Activated T-cell treated with anti-CD3 and anti-CD28 coated beads for 1 hour (primary cell): Measurements from ENCODE around the gene RPH3AL.
"Not testable (repeated sequence)": the region's sequence is repeated elsewhere in the genome, so short reads cannot be mapped to it uniquely, and the experiment has no call there.

Experiments
- DNase-seq: peaks from one replicate; pipeline ENCODE4 v3.0.0-alpha.2; 2020; ENCODE audit warnings: low read depth

The RPH3AL gene

DNA sequence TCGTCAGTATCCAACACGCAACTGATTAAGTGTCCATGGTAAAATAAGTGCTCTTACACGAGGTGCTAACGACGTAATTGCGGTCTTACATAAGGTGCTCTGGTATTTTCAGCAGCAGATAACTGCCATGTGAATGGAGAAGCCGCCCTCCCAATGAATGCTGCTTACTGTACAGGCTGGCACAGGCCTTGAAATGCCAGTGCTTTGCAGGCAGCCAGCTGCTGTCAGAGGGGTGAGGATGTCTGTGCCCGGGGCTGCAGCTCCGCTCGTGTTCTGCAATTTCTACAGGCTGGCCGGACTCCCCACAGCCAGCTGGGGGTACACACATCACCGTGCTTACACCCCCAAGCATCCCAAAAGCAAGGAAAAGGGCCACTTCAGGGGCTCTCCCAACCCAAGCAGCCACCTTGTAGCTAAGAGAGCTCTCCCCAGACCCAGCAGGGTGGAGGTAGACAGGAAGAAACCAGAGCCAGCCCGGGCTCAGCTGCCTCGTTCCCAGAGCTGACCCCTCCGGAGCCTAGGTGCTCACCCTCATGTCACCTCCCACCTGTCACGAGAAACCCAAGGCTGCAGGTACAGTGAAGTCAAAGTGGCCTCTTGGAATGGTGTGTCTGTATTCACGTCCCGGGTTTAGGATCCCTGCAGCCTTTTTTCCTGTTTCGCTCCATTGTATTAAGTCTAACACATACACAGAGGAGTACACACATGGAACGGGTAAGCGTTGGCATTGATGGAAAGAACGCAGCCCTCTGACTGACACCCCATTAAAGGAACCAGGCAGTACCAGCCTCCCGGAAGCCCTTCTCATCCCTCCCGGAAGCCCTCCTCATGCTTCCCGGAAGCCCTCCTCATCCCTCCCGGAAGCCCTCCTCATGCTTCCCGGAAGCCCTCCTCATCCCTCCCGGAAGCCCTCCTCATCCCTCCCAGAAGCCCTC lies 27.2 kb upstream of the RPH3AL start:
- no peak for DNase-seq

DNA sequence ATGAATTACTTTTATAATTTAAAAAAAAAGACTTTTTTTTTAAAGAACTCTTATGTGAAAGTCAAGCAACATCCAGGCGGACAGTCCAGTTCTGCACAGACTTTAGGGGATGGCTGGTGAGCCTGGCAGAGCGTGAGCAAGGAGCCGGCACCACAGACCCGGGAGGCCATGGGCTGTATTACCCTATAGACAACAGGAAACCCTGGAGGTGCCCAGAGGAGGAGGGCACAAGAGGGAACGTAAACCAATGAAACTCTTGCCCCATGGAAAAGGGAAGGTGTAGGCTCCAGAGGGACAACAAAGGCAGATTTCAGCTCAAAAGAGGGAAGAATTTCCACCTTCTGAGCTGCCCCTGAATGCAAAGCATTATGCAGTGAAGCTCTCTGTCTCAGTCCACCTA lies 25.5 kb upstream of the RPH3AL start:
- no peak for DNase-seq

DNA sequence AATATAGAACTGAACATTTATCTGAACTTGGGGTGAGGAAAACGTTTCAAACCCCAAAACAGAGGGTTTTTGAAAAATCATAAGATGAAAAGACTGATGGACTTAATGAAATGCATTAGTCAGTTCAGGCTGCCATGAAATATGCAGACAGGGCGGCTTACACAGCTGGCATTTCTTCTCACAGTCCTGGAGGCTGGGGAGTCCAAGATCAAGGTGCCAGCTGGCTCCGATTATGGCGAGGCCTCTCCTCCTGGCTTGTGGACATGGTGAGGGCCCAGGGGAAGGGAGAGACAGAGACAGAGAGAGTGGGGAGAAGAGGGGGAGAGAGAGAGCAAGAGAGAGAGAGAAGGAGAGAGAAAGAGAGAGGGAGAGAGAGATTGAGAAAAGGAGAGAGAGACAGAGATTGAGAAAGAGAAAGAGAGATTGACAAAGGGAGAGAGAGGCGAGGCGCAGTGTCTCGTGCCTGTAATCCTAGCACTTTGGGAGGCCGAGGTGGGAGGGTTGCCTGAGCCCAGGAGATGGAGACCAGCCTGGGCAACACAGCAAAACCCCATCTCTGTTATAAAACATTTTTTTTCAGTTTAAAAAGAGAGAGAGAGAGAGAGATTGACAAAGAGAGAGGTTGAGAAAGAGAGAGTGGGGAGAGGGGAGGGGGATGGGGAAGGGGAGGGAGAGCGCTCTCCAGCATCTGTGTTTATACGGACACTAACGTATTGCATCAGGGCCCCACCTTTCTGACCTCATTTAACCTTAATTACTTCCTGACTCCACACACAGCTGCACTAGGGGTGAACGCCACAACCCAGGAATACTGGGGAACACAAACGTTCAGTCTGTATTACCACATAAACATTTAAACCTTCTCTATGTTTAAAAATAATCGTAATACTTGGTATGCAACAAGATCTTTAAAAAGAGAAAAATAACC lies 24.6 kb upstream of the RPH3AL start:
- no peak for DNase-seq

DNA sequence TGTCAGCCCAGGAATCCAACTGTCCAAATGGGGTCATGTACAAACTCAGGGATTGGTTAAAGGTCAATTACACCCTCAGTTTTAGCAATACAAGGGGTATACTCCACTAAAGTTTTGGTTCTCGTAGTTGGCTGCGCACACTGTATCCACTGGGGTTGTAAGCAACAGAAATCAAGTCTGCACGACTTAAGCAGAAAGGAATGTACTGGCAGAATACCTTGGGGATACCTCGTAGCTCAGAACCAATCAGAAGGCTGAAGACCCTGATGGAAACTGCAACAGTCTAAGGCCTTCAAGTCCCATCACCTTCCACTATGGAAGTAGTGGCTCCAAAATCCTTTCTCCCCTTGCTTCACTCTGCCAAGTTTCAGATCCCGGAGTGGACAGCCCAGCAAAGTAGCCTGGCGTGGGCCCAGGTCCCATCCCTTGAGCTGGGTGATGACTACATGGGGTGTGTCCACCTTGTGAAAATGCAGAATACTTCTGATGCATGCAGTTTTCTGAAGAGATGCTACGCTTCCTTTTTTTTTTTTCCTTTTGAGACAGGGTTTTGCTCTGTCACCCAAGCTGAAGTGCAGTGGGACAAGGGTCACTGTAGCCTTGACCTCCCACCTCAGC lies 21.1 kb upstream of the RPH3AL start:
- DNase-seq, result no peak

DNA sequence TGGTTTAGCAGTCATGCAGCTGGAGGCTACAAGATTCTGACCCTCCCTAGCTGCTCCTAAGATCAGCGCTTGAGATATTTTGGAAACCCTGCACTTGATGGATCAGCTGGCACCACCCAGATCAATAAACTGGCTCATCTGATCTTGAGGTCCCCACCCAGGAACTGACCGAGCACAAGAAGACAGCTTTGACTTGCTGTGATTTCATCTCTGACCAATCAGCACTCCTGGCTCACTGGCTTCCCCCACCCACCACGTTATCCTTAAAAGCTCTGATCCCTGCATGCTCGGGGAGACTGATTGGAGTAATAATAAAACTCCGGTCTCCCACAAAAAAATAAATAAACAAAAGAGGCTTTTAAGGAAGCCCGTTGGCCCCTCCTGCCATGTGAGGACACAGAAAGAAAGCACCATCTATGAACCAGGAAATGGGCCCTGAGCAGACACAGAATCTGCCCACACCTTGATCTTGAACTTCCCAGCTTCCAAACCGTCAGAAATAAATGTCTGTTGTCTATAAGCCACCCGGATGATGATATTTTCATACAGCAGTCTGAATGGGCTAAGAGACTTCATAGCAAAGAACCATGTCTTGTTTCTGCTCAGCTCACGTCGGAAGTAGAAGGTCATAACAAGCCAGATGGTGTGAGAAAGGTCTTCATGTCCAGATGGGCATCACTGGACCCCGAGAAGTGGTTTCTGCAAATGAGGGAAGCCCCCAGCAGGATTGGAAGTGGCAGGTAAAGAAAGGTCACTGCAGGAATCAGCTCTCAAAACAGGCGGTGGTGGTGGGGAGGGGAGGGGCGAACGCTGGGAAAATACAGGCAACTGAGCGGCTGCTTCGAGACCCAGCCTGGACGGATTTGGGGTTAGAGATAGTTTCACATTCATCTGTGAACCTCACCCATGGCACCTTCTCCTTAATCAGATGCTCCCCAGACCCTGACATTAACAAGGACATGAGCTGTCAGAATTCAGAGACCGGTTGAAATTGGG lies 19.8 kb upstream of the RPH3AL start:
- DNase-seq, result no peak

DNA sequence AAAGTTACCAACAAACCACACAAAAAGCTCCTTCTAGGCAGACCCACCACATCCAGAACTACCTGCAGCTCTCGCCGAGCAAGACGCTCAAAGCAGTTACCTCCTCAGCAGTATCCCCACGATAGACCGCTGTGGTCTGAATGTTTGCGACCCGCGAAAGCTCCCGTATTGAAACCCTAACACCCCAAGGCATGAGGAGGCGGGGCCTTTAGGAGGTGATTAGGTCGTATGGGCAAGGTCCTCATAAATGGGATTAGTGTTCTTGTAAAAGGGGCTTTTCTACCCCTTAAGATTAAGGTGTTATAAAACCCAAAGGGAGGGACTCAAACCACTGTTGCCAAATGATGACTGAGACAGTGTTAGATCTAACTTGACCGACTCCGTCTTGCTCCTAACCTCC lies 19.0 kb upstream of the RPH3AL start:
- no peak for DNase-seq

DNA sequence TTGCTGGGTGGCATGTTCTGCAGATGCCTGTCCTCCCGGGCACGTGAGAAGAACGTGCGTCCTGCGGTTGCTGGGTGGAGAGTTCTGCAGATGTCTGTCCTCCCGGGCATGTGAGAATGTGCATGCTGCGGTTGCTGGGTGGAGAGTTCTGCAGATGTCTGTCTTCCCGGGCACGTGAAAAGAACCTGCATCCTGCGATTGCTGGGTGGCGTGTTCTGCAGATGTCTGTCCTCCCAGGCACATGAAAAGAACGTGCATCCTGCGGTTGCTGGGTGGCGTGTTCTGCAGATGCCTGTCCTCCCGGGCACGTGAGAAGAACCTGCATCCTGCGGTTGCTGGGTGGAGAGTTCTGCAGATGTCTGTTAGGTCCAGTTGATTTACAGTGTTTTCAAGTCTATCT lies 15.0 kb upstream of the RPH3AL start:
- DNase-seq, result not testable (repeated sequence)

DNA sequence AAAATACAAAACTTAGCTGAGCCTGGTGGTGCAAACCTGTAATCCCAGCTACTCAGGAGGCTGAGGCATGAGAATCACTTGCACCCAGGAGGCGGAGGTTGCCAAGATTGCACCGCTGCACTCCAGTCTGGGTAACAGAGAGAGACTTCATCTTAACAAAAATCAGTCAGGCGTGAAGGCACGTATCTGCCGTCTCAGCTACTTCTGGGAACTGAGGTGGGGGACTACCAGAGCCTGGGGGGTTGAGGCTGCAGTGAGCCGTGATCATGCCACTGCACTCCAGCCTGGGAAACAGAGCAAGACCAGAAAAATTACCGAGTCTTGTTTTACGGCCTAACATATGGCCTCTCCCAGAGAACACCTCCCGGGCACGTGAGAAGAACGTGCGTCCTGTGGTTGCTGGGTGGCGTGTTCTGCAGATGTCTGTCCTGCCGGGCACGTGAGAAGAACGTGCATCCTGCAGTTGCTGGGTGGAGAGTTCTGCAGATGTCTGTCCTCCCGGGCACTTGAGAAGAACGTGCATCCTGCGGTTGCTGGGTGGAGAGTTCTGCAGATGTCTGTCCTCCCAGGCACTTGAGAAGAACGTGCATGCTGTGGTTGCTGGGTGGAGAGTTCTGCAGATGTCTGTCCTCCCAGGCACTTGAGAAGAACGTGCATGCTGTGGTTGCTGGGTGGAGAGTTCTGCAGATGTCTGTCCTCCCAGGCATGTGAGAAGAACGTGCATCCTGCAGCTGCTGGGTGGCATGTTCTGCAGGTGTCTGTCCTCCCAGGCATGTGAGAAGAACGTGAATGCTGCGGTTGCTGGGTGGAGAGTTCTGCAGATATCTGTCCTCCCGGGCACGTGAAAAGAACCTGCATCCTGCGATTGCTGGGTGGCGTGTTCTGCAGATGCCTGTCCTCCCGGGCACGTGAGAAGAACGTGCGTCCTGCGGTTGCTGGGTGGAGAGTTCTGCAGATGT lies 14.3 kb upstream of the RPH3AL start:
- DNase-seq, result not testable (repeated sequence)

DNA sequence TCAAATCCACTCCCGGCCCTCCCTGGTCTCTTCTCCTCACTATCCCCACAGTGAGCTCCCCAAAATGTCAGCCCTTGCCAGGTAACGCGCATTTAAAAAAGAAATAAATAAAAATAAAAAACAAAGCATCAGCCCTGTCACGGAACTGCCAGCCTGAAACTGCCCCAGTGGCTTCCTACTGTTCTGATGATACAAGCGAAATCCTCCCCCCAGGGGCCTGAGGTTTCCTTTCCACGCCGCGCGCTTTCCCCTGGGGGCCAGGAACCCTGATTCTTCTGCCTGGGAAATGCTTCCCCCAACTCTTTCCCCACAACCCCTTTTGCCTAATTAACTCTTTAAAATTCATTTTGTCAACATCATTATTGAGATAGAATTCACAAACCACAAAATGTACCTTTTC lies 12.2 kb upstream of the RPH3AL start:
- no peak for DNase-seq

DNA sequence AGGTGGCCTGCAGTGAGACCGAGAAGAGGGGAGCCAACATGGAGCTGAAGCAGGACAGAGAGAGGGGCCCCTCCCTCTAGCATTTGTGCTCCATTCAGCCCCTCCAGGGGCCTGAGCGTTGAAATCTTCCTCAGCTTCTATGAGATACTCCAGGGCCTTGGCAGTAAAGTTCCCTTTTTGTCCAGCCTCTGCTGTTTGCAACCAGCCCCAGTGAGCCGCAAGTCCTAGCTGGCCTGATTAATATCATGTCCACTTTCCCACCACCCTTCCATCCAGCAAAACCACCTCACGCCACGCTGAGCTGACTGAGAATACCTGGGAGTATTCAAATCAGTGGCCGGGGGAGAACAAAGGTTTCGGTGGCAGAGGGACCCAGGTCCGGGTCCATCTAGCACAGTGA lies 11.7 kb upstream of the RPH3AL start:
- no peak for DNase-seq

DNA sequence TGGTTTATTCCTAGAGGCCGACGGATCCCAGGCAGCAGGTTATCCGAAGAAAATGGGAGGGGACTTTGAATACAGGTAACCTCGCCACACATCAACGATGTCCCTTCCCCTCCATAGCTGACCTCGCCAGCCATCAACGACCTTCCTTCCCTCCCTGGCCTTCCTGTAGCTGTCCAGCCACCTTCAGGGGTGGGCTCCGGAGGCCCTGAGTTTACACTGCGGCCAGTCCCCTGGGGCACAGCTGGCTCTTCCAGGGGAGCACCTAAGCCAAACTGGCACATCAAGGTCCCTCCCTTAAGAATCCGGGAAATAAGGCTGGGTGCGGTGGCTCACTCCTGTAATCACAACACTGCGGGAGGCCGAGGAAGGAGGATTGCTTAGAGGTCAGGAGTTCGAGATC lies 10.1 kb upstream of the RPH3AL start:
- DNase-seq, result no peak

DNA sequence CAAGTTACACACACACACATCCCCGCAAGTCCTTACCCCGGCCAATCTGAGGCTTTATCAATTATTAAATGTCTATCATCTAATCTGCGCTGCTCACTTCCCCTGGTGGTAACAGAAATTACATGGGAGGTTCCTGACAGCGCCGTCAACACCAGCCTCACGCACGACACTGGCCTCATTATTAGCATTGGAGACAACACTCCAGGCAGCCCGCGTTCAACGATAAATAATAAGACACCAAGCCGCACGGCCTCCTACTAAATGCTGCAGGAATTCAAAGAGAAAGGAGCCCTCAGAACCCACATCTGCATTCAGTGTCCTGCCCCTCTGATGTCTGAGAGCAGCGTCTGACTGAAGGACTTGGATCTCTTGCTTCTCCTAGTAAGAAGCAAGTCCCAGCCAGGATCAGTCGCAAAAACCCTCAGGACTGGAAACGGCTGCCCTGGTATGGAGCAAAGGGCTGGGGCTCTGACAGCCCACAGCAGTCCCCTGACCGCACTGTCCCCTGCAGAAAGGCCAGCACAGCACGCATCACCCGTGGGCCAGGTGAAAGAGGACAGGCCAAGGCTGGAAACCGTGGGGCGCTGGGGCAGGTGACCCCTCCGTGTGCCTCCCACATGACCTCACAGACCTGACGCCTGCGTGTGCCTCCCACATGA lies 7.6 kb upstream of the RPH3AL start:
- no peak for DNase-seq

DNA sequence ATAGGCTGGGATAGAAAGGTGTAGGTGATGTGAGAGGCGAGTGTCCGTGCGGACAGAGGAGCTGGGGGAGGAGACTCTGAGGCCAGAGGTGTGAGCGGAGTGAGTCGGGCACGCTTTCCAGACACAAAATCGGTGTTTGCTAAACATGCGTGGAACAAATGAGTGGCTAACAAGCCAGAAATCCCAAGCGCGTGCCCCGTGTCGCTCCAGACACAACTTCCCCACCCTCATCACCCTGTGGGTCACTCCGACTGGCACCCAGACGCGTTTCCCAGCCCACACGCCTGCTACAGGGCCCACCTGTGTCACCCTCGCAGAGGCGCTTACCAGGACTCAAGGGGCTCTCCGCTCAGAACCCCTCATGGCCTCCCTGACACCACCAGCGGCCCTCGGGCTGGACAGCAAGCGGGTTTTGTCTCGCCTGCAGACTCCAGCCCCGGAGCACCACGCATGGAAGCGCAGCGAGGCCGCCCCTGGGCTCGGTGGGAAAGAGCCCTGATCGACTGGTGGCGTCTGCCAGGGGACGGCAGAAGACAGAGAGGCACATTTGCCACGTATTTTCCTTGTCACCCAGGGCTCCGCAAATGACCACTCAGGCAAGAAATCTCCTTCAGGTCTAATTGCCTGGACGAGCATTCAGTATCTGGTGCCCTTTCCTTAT lies 6.0 kb upstream of the RPH3AL start:
- DNase-seq, result no peak

DNA sequence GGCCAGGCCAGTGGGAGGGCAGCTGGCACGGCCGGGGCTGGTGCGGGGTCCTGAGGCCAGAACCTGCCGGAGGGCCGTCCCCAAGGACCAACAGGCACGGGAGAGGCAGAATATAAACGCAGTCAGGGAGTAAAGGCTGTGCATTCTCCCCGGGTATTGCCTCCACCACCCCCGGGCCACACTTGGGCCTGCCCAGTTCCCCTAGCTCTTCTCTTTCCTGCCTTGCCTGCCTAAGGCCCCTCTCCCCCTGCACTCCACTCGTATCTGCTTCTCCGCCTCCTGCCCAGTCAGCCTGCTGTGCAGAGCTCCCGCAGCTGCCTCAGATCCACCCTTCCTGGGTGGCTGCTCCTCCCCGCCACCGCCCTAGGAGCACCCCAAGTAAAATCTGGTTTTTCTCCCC lies 5.0 kb upstream of the RPH3AL start:
- no peak for DNase-seq

DNA sequence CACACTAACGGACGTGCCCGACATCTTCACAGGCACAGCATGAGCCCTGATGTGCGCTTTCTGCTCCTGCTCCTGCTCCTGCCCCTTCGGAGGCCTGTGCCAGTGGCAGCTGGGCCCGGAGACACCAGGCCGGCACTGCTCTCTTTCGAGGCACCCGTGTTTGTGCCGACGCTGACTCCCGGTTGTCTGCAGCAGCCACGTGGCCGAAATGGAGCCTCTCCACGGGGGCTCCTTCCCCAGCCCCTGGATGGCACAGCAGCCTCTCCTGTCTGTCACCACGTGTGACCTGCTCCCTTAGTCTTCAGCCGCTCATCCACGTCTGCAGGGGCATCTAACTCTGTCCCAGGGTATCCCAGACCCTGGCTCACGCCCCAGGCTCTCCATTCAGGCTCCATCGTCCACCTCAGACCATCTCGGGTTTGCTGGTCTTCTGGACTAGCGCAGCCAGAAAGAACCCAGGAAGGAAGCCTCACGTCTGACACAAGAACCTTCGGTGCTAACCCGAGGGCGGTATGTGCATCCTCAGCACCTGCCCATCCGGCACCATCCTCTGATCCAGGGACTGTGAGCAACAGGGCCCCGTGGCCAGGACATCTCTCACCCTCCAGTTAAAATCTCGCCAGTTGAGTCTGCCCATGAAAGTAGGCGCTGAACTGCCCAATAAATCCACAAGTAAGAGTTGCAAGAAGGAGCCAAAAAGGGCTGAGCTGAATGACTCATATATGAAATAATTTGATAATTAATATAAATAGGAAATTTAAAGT lies 4.2 kb upstream of the RPH3AL start:
- DNase-seq, result no peak

DNA sequence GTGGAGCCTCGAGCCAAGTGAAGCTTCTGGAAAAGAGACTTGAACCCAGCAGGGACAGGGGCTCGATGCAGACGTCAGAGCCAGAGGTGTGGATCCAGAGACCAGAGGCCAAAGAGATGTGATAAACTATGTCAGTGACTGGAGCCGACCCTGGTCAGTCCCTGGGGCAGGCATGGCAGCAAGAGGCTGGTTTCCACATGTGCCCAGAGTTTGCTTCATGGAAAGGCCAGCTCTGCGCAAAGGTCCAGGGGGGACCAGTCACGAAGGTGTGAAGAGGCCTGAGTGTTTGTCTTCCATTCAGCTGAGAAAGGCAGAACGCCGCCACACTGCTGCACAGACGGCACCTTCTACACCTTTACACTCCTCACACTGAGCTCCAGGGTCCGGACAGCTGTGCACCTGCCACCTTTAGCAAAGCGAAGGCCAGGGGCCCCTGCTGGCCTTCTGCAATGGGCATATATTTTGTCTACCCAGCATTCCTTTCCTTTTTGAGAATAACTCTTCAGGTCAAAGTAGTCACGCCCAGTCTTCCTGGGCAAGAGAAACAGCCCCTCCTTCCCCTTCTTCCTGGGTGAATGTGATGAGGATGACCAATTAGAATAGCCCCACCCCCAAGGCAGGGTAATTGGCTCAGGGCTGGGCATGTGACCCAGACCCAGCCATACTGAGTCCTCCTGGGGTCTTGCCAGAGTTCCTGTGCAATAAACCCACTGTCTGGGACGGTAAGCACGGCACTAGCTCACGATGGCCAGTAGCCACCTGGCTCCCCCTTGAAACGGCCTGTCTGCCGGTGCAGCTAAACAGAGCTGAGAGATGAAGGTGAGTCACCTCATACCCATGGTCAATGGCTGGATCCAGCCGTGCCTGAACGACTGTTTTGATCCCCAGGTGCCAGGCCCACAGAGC lies 2.3 kb upstream of the RPH3AL start:
- no peak for DNase-seq

DNA sequence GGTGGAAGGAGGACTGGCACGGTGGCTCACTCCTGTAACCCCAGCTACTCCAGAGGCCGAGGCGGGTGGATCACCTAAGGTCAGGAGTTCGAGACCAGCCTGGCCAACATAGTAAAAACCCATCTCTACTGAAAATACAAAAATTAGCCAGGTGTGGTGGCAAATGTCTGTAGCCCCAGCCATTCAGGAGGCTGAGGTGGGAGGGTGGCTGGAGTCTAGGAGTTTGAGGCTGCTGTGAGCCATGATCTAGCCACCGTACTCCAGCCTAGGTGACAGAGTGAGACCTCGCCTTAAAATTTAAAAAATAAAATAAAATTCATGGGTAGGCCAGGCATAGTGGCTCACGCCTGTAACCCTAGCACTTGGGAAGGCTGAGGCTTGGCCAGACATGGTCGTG lies 1.2 kb upstream of the RPH3AL start:
- no peak for DNase-seq
